GM23338 (cell line): Measurements from ENCODE around the gene MALSU1.

Experiments used
- CREB1 ChIP-seq: fragments of 250-450 bp; sonication (Bioruptor Pico); IDR thresholded peaks from 2 replicates; pipeline ENCODE4 v1.5.0; 2020; ENCODE audit warnings: low read depth, mild to moderate bottlenecking, moderate library complexity
- CTCF ChIP-seq, 2 experiments: fragments of 200-600 bp in 1 of 2; sonication (generic) in 1 of 2; conservative IDR thresholded peaks; 2 replicates each; pipeline versions ENCODE4 v1.5.1 to v1.6.1; 2016 to 2017; ENCODE audit warnings: antibody characterized with exemption in 2 of 2, low read depth in 2 of 2, mild to moderate bottlenecking in 2 of 2, moderate library complexity in 1 of 2
- EZH2 ChIP-seq: fragments of 200-600 bp; sonication (generic); IDR thresholded peaks from one replicate; pipeline ENCODE4 v1.8.0; 2017; ENCODE audit warnings: antibody characterized with exemption, mild to moderate bottlenecking, low read depth; ENCODE audit not compliant: unreplicated experiment
- EZH2phosphoT487 ChIP-seq: fragments of 200-600 bp; sonication (generic); IDR thresholded peaks from one replicate; pipeline ENCODE4 v1.8.1; 2018; ENCODE audit warnings: antibody characterized with exemption; ENCODE audit not compliant: unreplicated experiment
- NANOG ChIP-seq: IDR thresholded peaks from 2 replicates; pipeline ENCODE4 v1.6.1; 2016; ENCODE audit warnings: antibody characterized with exemption, borderline replicate concordance
- POLR2AphosphoS5 ChIP-seq: IDR thresholded peaks from 2 replicates; pipeline ENCODE4 v1.6.1; 2016; ENCODE audit warnings: antibody characterized with exemption, low read depth
- REST ChIP-seq: IDR thresholded peaks from one replicate; pipeline ENCODE4 v1.6.1; 2018; ENCODE audit warnings: antibody characterized with exemption; ENCODE audit not compliant: unreplicated experiment
- STAT1 ChIP-seq: IDR thresholded peaks from one replicate; pipeline ENCODE4 v1.6.1; 2016; ENCODE audit warnings: antibody characterized with exemption; ENCODE audit not compliant: unreplicated experiment
- ZNF331 ChIP-seq: fragments of 250-450 bp; sonication (Bioruptor Pico); IDR thresholded peaks from 2 replicates; pipeline ENCODE4 v1.5.0; 2020; ENCODE audit warnings: low read depth, mild to moderate bottlenecking, moderate library complexity

- TF ChIP-seq EZH2phosphoT487 (no peak), CTCF (conservative IDR thresholded peaks at IDR 0.05; ENCODE audit: low read depth in 2 of 2) (no peak), ZNF331 (no peak), REST (no peak), CREB1 (no peak), POLR2AphosphoS5 (no peak), EZH2 (no peak), STAT1 (no peak), NANOG (no peak)
Observed at GRCh38 chr7:23287612-23288011, 11.5 kb upstream of the MALSU1 start.
